ENCODE data around the gene ACP5.

DNA sequence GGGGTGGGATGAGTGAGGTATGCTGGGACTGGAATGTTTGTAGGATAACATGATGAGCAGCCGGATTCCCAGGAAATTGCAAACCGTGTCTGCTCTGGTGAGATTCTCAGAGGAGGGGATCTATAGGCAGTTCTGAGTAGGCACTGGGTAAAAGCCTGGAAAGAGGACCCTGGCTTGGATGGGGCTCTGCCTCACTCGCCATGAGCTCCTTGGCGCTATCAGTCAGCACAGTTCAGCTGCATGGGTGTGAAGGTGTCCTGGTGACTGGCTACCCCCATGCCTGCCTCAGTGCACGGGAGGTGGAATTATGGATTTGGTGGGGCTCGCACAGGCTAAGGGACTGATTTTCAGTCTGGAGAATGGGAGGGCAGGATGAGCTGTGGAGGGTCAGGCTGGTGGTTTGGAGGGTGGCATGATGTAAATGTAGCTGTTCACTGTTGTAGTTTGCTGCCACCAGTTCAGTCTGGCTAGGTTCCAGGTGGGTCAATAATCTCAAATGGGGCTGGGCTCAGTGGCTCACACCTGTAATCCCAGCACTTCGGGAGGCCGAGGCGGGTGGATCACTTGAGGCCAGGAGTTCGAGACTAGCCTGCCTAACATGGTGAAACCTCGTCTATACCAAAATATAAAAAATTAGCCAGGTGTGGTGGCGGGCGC is 10.7 kb upstream of the ACP5 start:
- TF ChIP-seq, protein P1, sequence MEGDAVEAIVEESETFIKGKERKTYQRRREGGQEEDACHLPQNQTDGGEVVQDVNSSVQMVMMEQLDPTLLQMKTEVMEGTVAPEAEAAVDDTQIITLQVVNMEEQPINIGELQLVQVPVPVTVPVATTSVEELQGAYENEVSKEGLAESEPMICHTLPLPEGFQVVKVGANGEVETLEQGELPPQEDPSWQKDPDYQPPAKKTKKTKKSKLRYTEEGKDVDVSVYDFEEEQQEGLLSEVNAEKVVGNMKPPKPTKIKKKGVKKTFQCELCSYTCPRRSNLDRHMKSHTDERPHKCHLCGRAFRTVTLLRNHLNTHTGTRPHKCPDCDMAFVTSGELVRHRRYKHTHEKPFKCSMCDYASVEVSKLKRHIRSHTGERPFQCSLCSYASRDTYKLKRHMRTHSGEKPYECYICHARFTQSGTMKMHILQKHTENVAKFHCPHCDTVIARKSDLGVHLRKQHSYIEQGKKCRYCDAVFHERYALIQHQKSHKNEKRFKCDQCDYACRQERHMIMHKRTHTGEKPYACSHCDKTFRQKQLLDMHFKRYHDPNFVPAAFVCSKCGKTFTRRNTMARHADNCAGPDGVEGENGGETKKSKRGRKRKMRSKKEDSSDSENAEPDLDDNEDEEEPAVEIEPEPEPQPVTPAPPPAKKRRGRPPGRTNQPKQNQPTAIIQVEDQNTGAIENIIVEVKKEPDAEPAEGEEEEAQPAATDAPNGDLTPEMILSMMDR (conservative IDR thresholded peaks at IDR 0.05; ENCODE audit: low read length) = no peak
- no peak for TF ChIP-seq EZH2phosphoT487 (IDR thresholded peaks at IDR 0.05; ENCODE audit: borderline replicate concordance)
